HepG2 (cell line): ENCODE data around the gene HACD2. TPM values are rescaled to one million over a fixed set of nuclear protein-coding genes. Genes with fewer than 3 reads are reported as not detected.

Experiments used
- AGO1 ChIP-seq: fragments of 200-400 bp; formaldehyde crosslinking; IDR thresholded peaks from 2 replicates; pipeline ENCODE4 v1.6.1; 2017; ENCODE audit warnings: mild to moderate bottlenecking, low read depth, low read length, moderate library complexity; ENCODE audit not compliant: poor library complexity, severe bottlenecking
- ARNT ChIP-seq: fragments of 450-650 bp; IDR thresholded peaks from 2 replicates; pipeline ENCODE4 v1.6.1; 2017
- BHLHE40 ChIP-seq: IDR thresholded peaks from 2 replicates; pipeline ENCODE4 v1.6.1; 2011; ENCODE audit warnings: low read length, improper control_type of control experiment
- EHMT2 ChIP-seq: fragments of 200-600 bp; sonication (generic); IDR thresholded peaks from 2 replicates; pipeline ENCODE4 v1.7.0; 2017; ENCODE audit warnings: antibody characterized with exemption, low read depth, low read length, borderline replicate concordance
- IKZF1 ChIP-seq: fragments of 450-650 bp; IDR thresholded peaks from 2 replicates; pipeline ENCODE4 v1.7.1; 2016
- LCORL ChIP-seq, 2 experiments: fragments of 450-650 bp in 1 of 2; sonication (generic) in 1 of 2; formaldehyde crosslinking in 1 of 2; IDR thresholded peaks; 2 replicates each; pipeline versions ENCODE4 v1.5.0 to v1.6.1; 2017 to 2020; ENCODE audit warnings: antibody characterized with exemption in 1 of 2, missing genetic modification reagents in 1 of 2
- PLRG1 ChIP-seq: fragments of 450-650 bp; conservative IDR thresholded peaks from 2 replicates; pipeline ENCODE4 v1.6.1; 2016
- RBFOX2 ChIP-seq: fragments of 200-400 bp; formaldehyde crosslinking; IDR thresholded peaks from 2 replicates; pipeline ENCODE4 v1.6.1; 2017; ENCODE audit warnings: low read depth, mild to moderate bottlenecking, low read length
- SIN3B ChIP-seq: fragments of 150-350 bp; IDR thresholded peaks from 2 replicates; pipeline ENCODE4 v1.6.1; 2014; ENCODE audit warnings: low read length
- SNRNP70 ChIP-seq: fragments of 200-400 bp; formaldehyde crosslinking; IDR thresholded peaks from 2 replicates; pipeline ENCODE4 v1.6.1; 2017; ENCODE audit warnings: mild to moderate bottlenecking, low read depth, low read length, moderate library complexity
- SP2 ChIP-seq: sonication (generic); formaldehyde crosslinking; IDR thresholded peaks from 2 replicates; pipeline ENCODE4 v1.5.1; 2020; ENCODE audit warnings: mild to moderate bottlenecking, missing genetic modification reagents
- SRY ChIP-seq: sonication (generic); formaldehyde crosslinking; IDR thresholded peaks from 2 replicates; pipeline ENCODE4 v1.8.0; 2022; ENCODE audit warnings: mild to moderate bottlenecking, missing genetic modification reagents
- ZEB1 ChIP-seq: IDR thresholded peaks from 2 replicates; pipeline ENCODE4 v1.6.1; 2012; ENCODE audit warnings: mild to moderate bottlenecking, low read depth, inconsistent platforms; ENCODE audit not compliant: insufficient replicate concordance
- ZFY ChIP-seq: sonication (generic); formaldehyde crosslinking; IDR thresholded peaks from 2 replicates; pipeline ENCODE4 v1.4.0; 2020; ENCODE audit warnings: missing genetic modification reagents
- ZNF441 ChIP-seq: sonication (generic); formaldehyde crosslinking; IDR thresholded peaks from 2 replicates; pipeline ENCODE4 v1.7.0; 2021; ENCODE audit warnings: missing genetic modification reagents, borderline replicate concordance
- ZNF510 ChIP-seq: sonication (generic); formaldehyde crosslinking; IDR thresholded peaks from 2 replicates; pipeline ENCODE4 v1.4.0; 2020; ENCODE audit warnings: low read depth, mild to moderate bottlenecking, missing genetic modification reagents
- ZNF558 ChIP-seq: sonication (generic); formaldehyde crosslinking; IDR thresholded peaks from 2 replicates; pipeline ENCODE4 v1.9.0; 2022; ENCODE audit warnings: mild to moderate bottlenecking, missing genetic modification reagents, borderline replicate concordance
- ZNF570 ChIP-seq: sonication (generic); formaldehyde crosslinking; IDR thresholded peaks from 2 replicates; pipeline ENCODE4 v1.4.0; 2020; ENCODE audit warnings: mild to moderate bottlenecking, missing genetic modification reagents, borderline replicate concordance
- ZNF660 ChIP-seq: sonication (generic); formaldehyde crosslinking; IDR thresholded peaks from 2 replicates; pipeline ENCODE4 v1.5.1; 2020; ENCODE audit warnings: mild to moderate bottlenecking, low read depth, missing genetic modification reagents, borderline replicate concordance
- ZNF724P ChIP-seq: sonication (generic); formaldehyde crosslinking; IDR thresholded peaks from 2 replicates; pipeline ENCODE4 v1.8.0; 2022; ENCODE audit warnings: missing genetic modification reagents, borderline replicate concordance
- ZNF790 ChIP-seq: sonication (generic); formaldehyde crosslinking; IDR thresholded peaks from 2 replicates; pipeline ENCODE4 v1.8.0; 2022; ENCODE audit warnings: missing genetic modification reagents, mild to moderate bottlenecking, borderline replicate concordance
- ZNF883 ChIP-seq: sonication (generic); formaldehyde crosslinking; IDR thresholded peaks from 2 replicates; pipeline ENCODE4 v1.5.1; 2020; ENCODE audit warnings: mild to moderate bottlenecking, missing genetic modification reagents; ENCODE audit errors: not compliant biosample characterization
- polyA plus RNA-seq, 8 experiments: library from polyadenylated mRNA; depleted of rRNA in 3 of 8; stranded (reverse) in 7 of 8; unstranded in 1 of 8; fragments of >200 nt; fragmentation: Illumina TruSeq in 4 of 8; extraction: Trizol in 4 of 8; gene quantifications; 2 replicates each; pipeline versions ENCODE4 v1.2.1 to v1.2.3, GENCODE V29; 2011 to 2016; ENCODE audit warnings: low read depth in 4 of 8, missing spikeins in 1 of 8, mixed read lengths in 1 of 8; ENCODE audit not compliant: insufficient read depth in 1 of 8
- total RNA-seq, 5 experiments: library from RNA; depleted of rRNA; stranded (reverse); fragments of >200 nt; fragmentation: Illumina TruSeq; extraction: Trizol; gene quantifications; 2 replicates each; pipeline ENCODE4 v1.2.3, GENCODE V29; 2016; ENCODE audit warnings: low read depth in 1 of 5
- TF ChIP-seq, protein P1 (sequence below): sonication (generic); formaldehyde crosslinking; IDR thresholded peaks from 2 replicates; pipeline ENCODE4 v1.9.0; 2021; ENCODE audit warnings: missing genetic modification reagents, mild to moderate bottlenecking, borderline replicate concordance
- TF ChIP-seq, protein P2 (sequence below): sonication (generic); formaldehyde crosslinking; IDR thresholded peaks from 2 replicates; pipeline ENCODE4 v1.8.0; 2022; ENCODE audit warnings: mild to moderate bottlenecking, missing genetic modification reagents, moderate library complexity
- TF ChIP-seq, protein P3 (sequence below): IDR thresholded peaks from 2 replicates; pipeline ENCODE4 v1.6.1; 2012; ENCODE audit warnings: low read length, improper control_type of control experiment

HACD2 gene
- total and polyA plus RNA-seq, 2 of the 13 experiments (the other 11 are each of a cell fraction or from before 2014, with no cell fraction given): 47.0 to 50.4 TPM

DNA sequence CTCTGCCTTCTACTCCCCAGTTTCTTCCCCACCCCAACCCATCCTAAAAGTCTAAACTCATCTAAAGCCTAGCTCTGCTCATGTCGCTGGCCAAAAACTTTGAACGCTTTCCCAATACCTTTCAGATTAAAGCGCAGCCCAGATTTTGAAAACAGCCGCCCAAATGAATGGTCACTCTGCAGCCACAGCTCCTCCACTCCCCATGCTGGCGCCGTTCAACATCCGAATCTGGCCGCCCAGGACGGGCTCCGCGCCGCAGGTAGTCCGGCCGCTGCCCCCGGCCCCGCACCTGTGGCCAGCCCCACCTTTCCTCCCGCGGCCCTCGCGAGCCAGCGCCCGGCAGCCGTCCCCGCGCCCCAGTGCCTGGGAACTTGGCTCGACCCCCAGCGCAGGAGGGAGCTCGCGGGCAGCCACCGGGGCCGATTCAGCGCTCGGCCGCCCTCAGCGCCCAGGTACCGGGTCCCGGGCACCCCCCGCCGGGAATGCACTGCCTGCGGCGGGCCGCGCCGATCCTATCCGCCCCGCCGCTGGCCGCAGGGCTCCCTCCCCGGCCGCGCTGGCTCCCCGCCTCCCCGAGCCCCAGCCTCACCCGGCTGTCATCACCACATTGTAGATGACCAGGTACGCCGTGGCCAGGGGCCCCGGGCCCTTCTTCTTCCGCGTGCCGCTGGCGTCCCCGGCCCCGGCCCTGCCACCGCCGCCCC lies 417 bp downstream of the HACD2 start (continued):
- TF ChIP-seq ZFY (CRISPR knock-in tag) (peak; percentile 80; the same call in 1 of the 2 replicates), LCORL (IDR thresholded peaks at IDR 0.05) (no peak), LCORL (CRISPR knock-in tag; IDR thresholded peaks at IDR 0.05) (no peak), ZEB1 (no peak), EHMT2 (no peak), ARNT (no peak), IKZF1 (no peak), ZNF441 (CRISPR knock-in tag) (peak; percentile 81; the same call in 1 of the 2 replicates), SRY (CRISPR knock-in tag) (peak; percentile 30; the same call in 1 of the 2 replicates), ZNF570 (CRISPR knock-in tag) (no peak), ZNF883 (CRISPR knock-in tag) (peak; percentile 61), ZNF510 (CRISPR knock-in tag) (no peak), ZNF660 (CRISPR knock-in tag) (no peak), ZNF558 (CRISPR knock-in tag) (no peak; the same call in 1 of the 2 replicates), ZNF724P (no peak), SP2 (CRISPR knock-in tag) (no peak), RBFOX2 (no peak), ZNF790 (CRISPR knock-in tag) (no peak), BHLHE40 (no peak), AGO1 (no peak), SIN3B (peak; percentile 49; the same call in 1 of the 2 replicates), PLRG1 (no peak), SNRNP70 (no peak)
- TF ChIP-seq, protein P1, sequence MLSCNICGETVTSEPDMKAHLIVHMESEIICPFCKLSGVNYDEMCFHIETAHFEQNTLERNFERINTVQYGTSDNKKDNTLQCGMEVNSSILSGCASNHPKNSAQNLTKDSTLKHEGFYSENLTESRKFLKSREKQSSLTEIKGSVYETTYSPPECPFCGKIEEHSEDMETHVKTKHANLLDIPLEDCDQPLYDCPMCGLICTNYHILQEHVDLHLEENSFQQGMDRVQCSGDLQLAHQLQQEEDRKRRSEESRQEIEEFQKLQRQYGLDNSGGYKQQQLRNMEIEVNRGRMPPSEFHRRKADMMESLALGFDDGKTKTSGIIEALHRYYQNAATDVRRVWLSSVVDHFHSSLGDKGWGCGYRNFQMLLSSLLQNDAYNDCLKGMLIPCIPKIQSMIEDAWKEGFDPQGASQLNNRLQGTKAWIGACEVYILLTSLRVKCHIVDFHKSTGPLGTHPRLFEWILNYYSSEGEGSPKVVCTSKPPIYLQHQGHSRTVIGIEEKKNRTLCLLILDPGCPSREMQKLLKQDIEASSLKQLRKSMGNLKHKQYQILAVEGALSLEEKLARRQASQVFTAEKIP (CRISPR knock-in tag): no peak
- TF ChIP-seq, protein P2, sequence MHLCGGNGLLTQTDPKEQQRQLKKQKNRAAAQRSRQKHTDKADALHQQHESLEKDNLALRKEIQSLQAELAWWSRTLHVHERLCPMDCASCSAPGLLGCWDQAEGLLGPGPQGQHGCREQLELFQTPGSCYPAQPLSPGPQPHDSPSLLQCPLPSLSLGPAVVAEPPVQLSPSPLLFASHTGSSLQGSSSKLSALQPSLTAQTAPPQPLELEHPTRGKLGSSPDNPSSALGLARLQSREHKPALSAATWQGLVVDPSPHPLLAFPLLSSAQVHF: no peak
- TF ChIP-seq, protein P3, sequence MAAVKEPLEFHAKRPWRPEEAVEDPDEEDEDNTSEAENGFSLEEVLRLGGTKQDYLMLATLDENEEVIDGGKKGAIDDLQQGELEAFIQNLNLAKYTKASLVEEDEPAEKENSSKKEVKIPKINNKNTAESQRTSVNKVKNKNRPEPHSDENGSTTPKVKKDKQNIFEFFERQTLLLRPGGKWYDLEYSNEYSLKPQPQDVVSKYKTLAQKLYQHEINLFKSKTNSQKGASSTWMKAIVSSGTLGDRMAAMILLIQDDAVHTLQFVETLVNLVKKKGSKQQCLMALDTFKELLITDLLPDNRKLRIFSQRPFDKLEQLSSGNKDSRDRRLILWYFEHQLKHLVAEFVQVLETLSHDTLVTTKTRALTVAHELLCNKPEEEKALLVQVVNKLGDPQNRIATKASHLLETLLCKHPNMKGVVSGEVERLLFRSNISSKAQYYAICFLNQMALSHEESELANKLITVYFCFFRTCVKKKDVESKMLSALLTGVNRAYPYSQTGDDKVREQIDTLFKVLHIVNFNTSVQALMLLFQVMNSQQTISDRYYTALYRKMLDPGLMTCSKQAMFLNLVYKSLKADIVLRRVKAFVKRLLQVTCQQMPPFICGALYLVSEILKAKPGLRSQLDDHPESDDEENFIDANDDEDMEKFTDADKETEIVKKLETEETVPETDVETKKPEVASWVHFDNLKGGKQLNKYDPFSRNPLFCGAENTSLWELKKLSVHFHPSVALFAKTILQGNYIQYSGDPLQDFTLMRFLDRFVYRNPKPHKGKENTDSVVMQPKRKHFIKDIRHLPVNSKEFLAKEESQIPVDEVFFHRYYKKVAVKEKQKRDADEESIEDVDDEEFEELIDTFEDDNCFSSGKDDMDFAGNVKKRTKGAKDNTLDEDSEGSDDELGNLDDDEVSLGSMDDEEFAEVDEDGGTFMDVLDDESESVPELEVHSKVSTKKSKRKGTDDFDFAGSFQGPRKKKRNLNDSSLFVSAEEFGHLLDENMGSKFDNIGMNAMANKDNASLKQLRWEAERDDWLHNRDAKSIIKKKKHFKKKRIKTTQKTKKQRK: no peak
